B cell (primary cell): ENCODE measurements around the gene SHB. TPM values are rescaled to one million over a fixed set of nuclear protein-coding genes. Genes with fewer than 3 reads are reported as not detected.

Experiments
- ATAC-seq: fragments of 200-7000 bp; cut with Tn5 transposase; one replicate; pipeline ENCODE4 v1.10.0; 2021; ENCODE audit warnings: low read depth, mild to moderate bottlenecking, moderate number of reproducible peaks, moderate library complexity
- CTCF ChIA-PET: fragments of 350-600 bp; sonication (Branson Sonifier 250); formaldehyde crosslinking; loops from one replicate; lab custom pipeline; 2021; ENCODE audit warnings: antibody characterized with exemption, inconsistent platforms; lab: Charles Lee
- POLR2A ChIA-PET: fragments of 350-600 bp; sonication (Branson Sonifier 250); formaldehyde crosslinking; loops from one replicate; lab custom pipeline; 2021; ENCODE audit warnings: antibody characterized with exemption; lab: Charles Lee
- DNase-seq: peaks from one replicate; pipeline ENCODE4 v3.0.0; 2013
- H2AFZ ChIP-seq: 2 replicates; pipeline ENCODE4 v1.6.1; 2012; ENCODE audit warnings: mild to moderate bottlenecking, low read depth, low read length; ENCODE audit not compliant: insufficient read depth, poor library complexity, severe bottlenecking
- H3K27ac ChIP-seq, 2 donors: 1 replicate in 1 of 2; 2 replicates in 1 of 2; pipeline ENCODE4 v1.5.1; 2012 to 2013; ENCODE audit warnings: low read length in 2 of 2, mild to moderate bottlenecking in 2 of 2, moderate library complexity in 1 of 2
- H3K27me3 ChIP-seq, 4 experiments: fragments of 200-600 bp in 1 of 4; sonication (generic) in 1 of 4; replicated peaks in 1 of 4; 1 replicate in 2 of 4; 2 replicates in 2 of 4; pipeline versions ENCODE4 v1.6.1 to v1.7.0; 2013 to 2016; ENCODE audit warnings: low read length in 3 of 4, mild to moderate bottlenecking in 2 of 4, mixed read lengths in 1 of 4, moderate library complexity in 1 of 4; ENCODE audit not compliant: insufficient read depth in 4 of 4, control insufficient read depth in 3 of 4; ENCODE audit errors: control extremely low read depth in 1 of 4
- H3K36me3 ChIP-seq, 2 experiments: replicated peaks in 1 of 2; 1 replicate in 1 of 2; 2 replicates in 1 of 2; pipeline versions ENCODE4 v1.6.1 to v1.7.1; 2013; ENCODE audit warnings: low read length in 1 of 2; ENCODE audit not compliant: insufficient read depth in 2 of 2, control insufficient read depth in 1 of 2; ENCODE audit errors: control extremely low read depth in 1 of 2, extremely low read depth in 1 of 2
- H3K4me1 ChIP-seq, 2 donors: fragments of 200-600 bp in 1 of 2; sonication (generic) in 1 of 2; 1 replicate in 1 of 2; 2 replicates in 1 of 2; pipeline versions ENCODE4 v1.5.1 to v1.6.1; 2013 to 2017; ENCODE audit warnings: low read length in 2 of 2; ENCODE audit not compliant: control insufficient read depth in 2 of 2, insufficient read depth in 2 of 2
- H3K4me2 ChIP-seq: replicated peaks from 2 replicates; pipeline ENCODE3; 2012; ENCODE audit warnings: mild to moderate bottlenecking, low read depth, low read length; ENCODE audit not compliant: poor library complexity, severe bottlenecking
- H3K4me3 ChIP-seq, 5 experiments: fragments of 200-600 bp in 1 of 5; sonication (generic) in 1 of 5; 1 replicate in 3 of 5; 2 replicates in 2 of 5; pipeline versions ENCODE4 v1.5.1 to v1.7.0; 2011 to 2016; ENCODE audit warnings: low read length in 4 of 5, mild to moderate bottlenecking in 4 of 5, low read depth in 2 of 5, control low read depth in 1 of 5, moderate library complexity in 1 of 5; ENCODE audit not compliant: insufficient read depth in 1 of 5; ENCODE audit errors: control extremely low read depth in 1 of 5, extremely low read depth in 1 of 5
- H3K79me2 ChIP-seq: fragments of 200-600 bp; sonication (generic); one replicate; pipeline ENCODE4 v1.6.0; 2016; ENCODE audit warnings: low read length; ENCODE audit not compliant: control insufficient read depth, insufficient read depth
- H3K9ac ChIP-seq: fragments of 200-600 bp; sonication (generic); 2 replicates; pipeline ENCODE4 v1.6.1; 2017; ENCODE audit warnings: mild to moderate bottlenecking, low read length, moderate library complexity
- H3K9me3 ChIP-seq, 3 donors: one replicate each; pipeline versions ENCODE4 v1.6.1 to v1.7.1; 2013; ENCODE audit warnings: low read length in 2 of 3; ENCODE audit not compliant: control insufficient read depth in 2 of 3, insufficient read depth in 1 of 3; ENCODE audit errors: control extremely low read depth in 1 of 3
- H4K20me1 ChIP-seq: 2 replicates; pipeline ENCODE4 v1.6.0; 2012; ENCODE audit warnings: mild to moderate bottlenecking, low read length; ENCODE audit not compliant: insufficient read depth, control insufficient read depth, poor library complexity, severe bottlenecking
- H3K27ac Mint-ChIP-seq: one replicate; pipeline ENCODE4 v1.8.0; 2021; ENCODE audit warnings: mixed read lengths
- H3K27me3 Mint-ChIP-seq: one replicate; pipeline ENCODE4 v1.8.0; 2021; ENCODE audit warnings: mixed read lengths
- H3K4me1 Mint-ChIP-seq: one replicate; pipeline ENCODE4 v1.8.0; 2021; ENCODE audit warnings: mixed read lengths
- H3K4me3 Mint-ChIP-seq: one replicate; pipeline ENCODE4 v1.8.0; 2021; ENCODE audit warnings: mixed read lengths
- H3K9me3 Mint-ChIP-seq: one replicate; pipeline ENCODE4 v1.8.0; 2022; ENCODE audit warnings: mixed read lengths; ENCODE audit not compliant: insufficient read depth
- EZH2 ChIP-seq: IDR thresholded peaks from 2 replicates; pipeline ENCODE4 v1.6.1; 2012; ENCODE audit warnings: borderline replicate concordance, low read depth, mild to moderate bottlenecking, moderate library complexity, low read length; ENCODE audit not compliant: insufficient read depth, poor library complexity, severe bottlenecking
- WGBS: methylation state at CpG from one replicate; pipeline ENCODE4 v1.1.5; 2013; ENCODE audit warnings: missing lambda C conversion rate; ENCODE audit not compliant: insufficient coverage; 5-methylcytosine and 5-hydroxymethylcytosine counted together
- intact Hi-C: fragments of 100-400 bp; cut with micrococcal nuclease; formaldehyde crosslinking; loops from one replicate; pipeline ENCODE4 v1.10.0; 2022
- polyA plus RNA-seq: library from polyadenylated mRNA; depleted of rRNA; stranded (reverse); fragments of >200 nt; gene quantifications from 2 replicates; pipeline ENCODE4 v1.2.3, GENCODE V29; 2012
- total RNA-seq, 2 donors: library from RNA; stranded (reverse); fragments of 120-200 nt in 1 of 2; gene quantifications; 1 replicate in 1 of 2; 2 replicates in 1 of 2; pipeline versions ENCODE4 v1.2.3 to v1.2.4, GENCODE V29; 2013 to 2022
- TF ChIP-seq, protein P1 (sequence below): fragments of 200-600 bp; IDR thresholded peaks from one replicate; pipeline ENCODE4 v1.8.0; 2022; ENCODE audit warnings: antibody characterized with exemption, mild to moderate bottlenecking

Gene SHB
- total and polyA plus RNA-seq, 2 donors (not counting 1 experiment from before 2014, with no cell fraction given): 0.06 to 1.9 TPM

- Histone ChIP-seq H3K9ac (no peak overlapping the region), H3K4me1 (peaks cover 0 to 3% of the 10 kb centered on the region in 2 donors), H3K27me3 (peaks cover 0 to 5% (median 0%) of the 10 kb centered on the region in 4 experiments), H4K20me1 (no peaks in the 10 kb centered on the region), H3K9me3 (no peaks in the 10 kb centered on the region), H3K79me2 (no peaks in the 10 kb centered on the region), H3K27ac (no peak overlapping the region), H2AFZ (peak overlapping the region; percentile 28), H3K4me2 (peak overlapping the region; percentile 12), H3K4me3 (no peak overlapping the region), H3K36me3 (no peaks in the 10 kb centered on the region)
- Mint-ChIP-seq H3K27me3 (peaks cover 21% of the 10 kb centered on the region), H3K9me3 (no peaks in the 10 kb centered on the region), H3K27ac (no peak overlapping the region), H3K4me1 (peaks cover 19% of the 10 kb centered on the region), H3K4me3 (peak overlapping the region; percentile 6)
- ChIA-PET POLR2A (no interaction called here), CTCF (no interaction called here)
- ATAC-seq: peak; percentile 51
- TF ChIP-seq, protein P1, sequence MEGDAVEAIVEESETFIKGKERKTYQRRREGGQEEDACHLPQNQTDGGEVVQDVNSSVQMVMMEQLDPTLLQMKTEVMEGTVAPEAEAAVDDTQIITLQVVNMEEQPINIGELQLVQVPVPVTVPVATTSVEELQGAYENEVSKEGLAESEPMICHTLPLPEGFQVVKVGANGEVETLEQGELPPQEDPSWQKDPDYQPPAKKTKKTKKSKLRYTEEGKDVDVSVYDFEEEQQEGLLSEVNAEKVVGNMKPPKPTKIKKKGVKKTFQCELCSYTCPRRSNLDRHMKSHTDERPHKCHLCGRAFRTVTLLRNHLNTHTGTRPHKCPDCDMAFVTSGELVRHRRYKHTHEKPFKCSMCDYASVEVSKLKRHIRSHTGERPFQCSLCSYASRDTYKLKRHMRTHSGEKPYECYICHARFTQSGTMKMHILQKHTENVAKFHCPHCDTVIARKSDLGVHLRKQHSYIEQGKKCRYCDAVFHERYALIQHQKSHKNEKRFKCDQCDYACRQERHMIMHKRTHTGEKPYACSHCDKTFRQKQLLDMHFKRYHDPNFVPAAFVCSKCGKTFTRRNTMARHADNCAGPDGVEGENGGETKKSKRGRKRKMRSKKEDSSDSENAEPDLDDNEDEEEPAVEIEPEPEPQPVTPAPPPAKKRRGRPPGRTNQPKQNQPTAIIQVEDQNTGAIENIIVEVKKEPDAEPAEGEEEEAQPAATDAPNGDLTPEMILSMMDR: no peak
- TF ChIP-seq EZH2: no peak
- peak; percentile 29 for DNase-seq
- intact Hi-C loops: no loop called here
- WGBS: 12% methylated on average over 10 of the region's 15 CpGs
Observed at GRCh38 chr9:37994639-37995347, 74.2 kb downstream of the SHB start.

DNA sequence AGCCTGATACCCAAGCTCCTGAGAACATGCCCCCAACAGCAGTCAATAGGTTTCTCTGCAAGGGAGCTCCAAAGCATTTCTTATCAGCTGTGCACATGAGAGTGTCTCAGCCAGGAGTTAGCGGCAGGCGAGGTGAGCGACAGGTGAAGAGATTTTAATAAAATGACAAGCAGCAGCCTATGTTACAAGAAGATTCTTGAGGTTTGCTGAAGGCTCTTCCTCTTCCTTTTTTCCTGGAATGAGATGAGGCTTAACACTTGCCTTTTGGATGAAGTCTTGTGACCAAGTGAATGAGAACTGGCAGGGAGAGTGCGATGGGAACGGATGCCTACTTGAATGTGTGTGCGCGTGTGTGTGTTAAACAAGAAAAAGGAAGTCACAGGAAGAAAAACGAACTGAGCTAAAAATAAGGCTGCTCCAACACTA lies 76.1 kb downstream of the SHB start:
- Histone ChIP-seq H2AFZ (no peak overlapping the region), H3K27ac (no peak overlapping the region), H3K4me2 (no peak overlapping the region), H3K9ac (no peak overlapping the region), H3K36me3 (no peaks in the 10 kb centered on the region), H3K9me3 (no peaks in the 10 kb centered on the region), H4K20me1 (no peaks in the 10 kb centered on the region), H3K79me2 (no peaks in the 10 kb centered on the region), H3K27me3 (peaks cover 0 to 5% (median 0%) of the 10 kb centered on the region in 4 experiments), H3K4me3 (no peak overlapping the region), H3K4me1 (peaks cover 0 to 3% of the 10 kb centered on the region in 2 donors)
- TF ChIP-seq, protein P1: no peak
- no peak for TF ChIP-seq EZH2
- no peak for DNase-seq
- POLR2A ChIA-PET: no interaction called here
- no peak for ATAC-seq
- Mint-ChIP-seq H3K4me3 (no peak overlapping the region), H3K4me1 (peaks cover 19% of the 10 kb centered on the region), H3K27ac (no peak overlapping the region), H3K9me3 (no peaks in the 10 kb centered on the region), H3K27me3 (peaks cover 21% of the 10 kb centered on the region)
- intact Hi-C loops: no loop called here
- 40% methylated on average over 4 of the region's 8 CpGs for WGBS
- CTCF ChIA-PET: no interaction called here
